Trophoblast cell (in vitro differentiated cells and primary cell): ENCODE measurements around the gene ADAMTS14.

Experiments used
- DNase-seq, 2 donors: peaks; one replicate each; pipeline ENCODE4 v3.0.0-alpha.2; 2016
- H2AFZ ChIP-seq: 2 replicates; pipeline ENCODE4 v1.6.1; 2013; ENCODE audit warnings: low read length, moderate library complexity, mild to moderate bottlenecking; ENCODE audit not compliant: insufficient read depth, poor library complexity
- H2AK5ac ChIP-seq: 2 replicates; pipeline ENCODE4 v1.6.1; 2013; ENCODE audit warnings: mild to moderate bottlenecking, low read length
- H2BK120ac ChIP-seq: 2 replicates; pipeline ENCODE4 v1.6.1; 2013; ENCODE audit warnings: low read length, mild to moderate bottlenecking, moderate library complexity; ENCODE audit not compliant: insufficient read depth, poor library complexity
- H2BK12ac ChIP-seq: 2 replicates; pipeline ENCODE4 v1.6.1; 2013; ENCODE audit warnings: mild to moderate bottlenecking, low read length, moderate library complexity
- H2BK5ac ChIP-seq: 2 replicates; pipeline ENCODE4 v1.6.1; 2013; ENCODE audit warnings: low read length, low read depth, moderate library complexity, mild to moderate bottlenecking; ENCODE audit not compliant: poor library complexity
- H3K14ac ChIP-seq: 2 replicates; pipeline ENCODE4 v1.6.1; 2013; ENCODE audit warnings: mild to moderate bottlenecking, low read length
- H3K18ac ChIP-seq: 2 replicates; pipeline ENCODE4 v1.6.1; 2013; ENCODE audit warnings: mild to moderate bottlenecking, low read length
- H3K23ac ChIP-seq: 2 replicates; pipeline ENCODE4 v1.6.1; 2013; ENCODE audit warnings: low read length
- H3K27ac ChIP-seq: 2 replicates; pipeline ENCODE4 v1.5.1; 2013; ENCODE audit warnings: low read depth, mild to moderate bottlenecking, inconsistent platforms, low read length, moderate library complexity
- H3K27me3 ChIP-seq: 2 replicates; pipeline ENCODE4 v1.6.1; 2013; ENCODE audit warnings: inconsistent platforms, mild to moderate bottlenecking, low read length, moderate library complexity; ENCODE audit not compliant: insufficient read depth
- H3K36me3 ChIP-seq, 2 experiments: 1 replicate in 1 of 2; 2 replicates in 1 of 2; pipeline ENCODE4 v1.6.1; 2013; ENCODE audit warnings: low read length in 2 of 2, mild to moderate bottlenecking in 2 of 2, moderate library complexity in 1 of 2; ENCODE audit not compliant: insufficient read depth in 2 of 2, control insufficient read depth in 1 of 2
- H3K4ac ChIP-seq: 2 replicates; pipeline ENCODE4 v1.6.1; 2013; ENCODE audit warnings: low read depth, mild to moderate bottlenecking, low read length, moderate library complexity
- H3K4me1 ChIP-seq, 2 experiments: 1 replicate in 1 of 2; 2 replicates in 1 of 2; pipeline ENCODE4 v1.6.1; 2013; ENCODE audit warnings: low read length in 2 of 2, mild to moderate bottlenecking in 2 of 2, moderate library complexity in 1 of 2; ENCODE audit not compliant: insufficient read depth in 2 of 2, control insufficient read depth in 1 of 2
- H3K4me2 ChIP-seq: 2 replicates; pipeline ENCODE4 v1.6.1; 2013; ENCODE audit warnings: inconsistent platforms, mild to moderate bottlenecking, low read length, moderate library complexity
- H3K4me3 ChIP-seq: 2 replicates; pipeline ENCODE4 v1.5.1; 2013; ENCODE audit warnings: mild to moderate bottlenecking, low read depth, low read length, inconsistent platforms
- H3K79me1 ChIP-seq: one replicate; pipeline ENCODE4 v1.6.1; 2013; ENCODE audit warnings: low read length
- H3K79me2 ChIP-seq: 2 replicates; pipeline ENCODE4 v1.6.1; 2013; ENCODE audit warnings: low read length, mild to moderate bottlenecking; ENCODE audit not compliant: control insufficient read depth, insufficient read depth, poor library complexity
- H3K9ac ChIP-seq: 2 replicates; pipeline ENCODE4 v1.6.1; 2013; ENCODE audit warnings: mild to moderate bottlenecking, low read length
- H3K9me3 ChIP-seq: 2 replicates; pipeline ENCODE4 v1.6.1; 2013; ENCODE audit warnings: low read depth, mild to moderate bottlenecking, control low read depth, inconsistent platforms, low read length; ENCODE audit not compliant: insufficient read depth
- H4K12ac ChIP-seq: 2 replicates; pipeline ENCODE4 v1.6.1; 2013; ENCODE audit warnings: low read depth, mild to moderate bottlenecking, low read length, moderate library complexity
- H4K8ac ChIP-seq: 2 replicates; pipeline ENCODE4 v1.6.1; 2013; ENCODE audit warnings: low read depth, mild to moderate bottlenecking, low read length, moderate library complexity
- H4K91ac ChIP-seq: one replicate; pipeline ENCODE4 v1.6.1; 2013; ENCODE audit warnings: low read depth, mild to moderate bottlenecking, low read length, moderate library complexity
- WGBS: extraction: QIAGEN DNeasy Blood & Tissue Kit; methylation state at CpG from one replicate; pipeline ENCODE4 v1.1.7; 2013; ENCODE audit warnings: missing lambda C conversion rate; ENCODE audit not compliant: insufficient read length, insufficient coverage; ENCODE audit errors: extremely low coverage; 5-methylcytosine and 5-hydroxymethylcytosine counted together

ADAMTS14 gene

DNA sequence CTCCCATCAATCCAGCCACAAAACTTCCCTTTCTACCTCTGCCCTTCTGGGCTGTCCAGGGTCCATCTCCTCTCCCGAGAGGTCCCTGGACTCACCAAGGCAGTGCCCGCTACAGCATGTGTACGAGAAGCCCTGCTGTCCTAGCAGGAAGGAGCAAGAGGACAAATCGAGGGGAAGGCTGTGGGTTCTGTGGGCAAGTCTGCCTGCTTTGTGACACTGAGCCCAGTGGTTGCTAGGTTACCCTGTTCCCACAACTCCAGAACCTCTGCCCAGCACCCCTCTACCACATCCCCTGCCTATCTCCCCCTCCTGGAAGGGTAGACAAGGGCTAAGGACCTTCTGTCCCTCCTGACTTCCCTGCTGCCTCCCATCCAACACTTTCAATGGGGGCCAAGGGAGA is 112.9 kb downstream of the ADAMTS14 start, which contains the start of gene TBATA:
TSS of gene TBATA (minus strand) at position 188 of the 400 bp plus-strand sequence. CDS start 1,998 bp downstream, outside the sequence.
- no peak within 1 kb of the TSS for H3K14ac ChIP-seq
- no peak within 1 kb of the TSS for H4K8ac ChIP-seq
- H3K27me3 ChIP-seq, result no peaks in the 10 kb centered on the region
- no CpG with 5 or more reads among the region's 4 CpGs for WGBS
- no peaks in the 10 kb centered on the region for H3K79me1 ChIP-seq
- no peak within 1 kb of the TSS for H3K4ac ChIP-seq
- H3K9me3 ChIP-seq, result peaks cover 2% of the 10 kb centered on the region
- no peak within 1 kb of the TSS for H3K4me3 ChIP-seq
- H2BK12ac ChIP-seq, result no peak within 1 kb of the TSS
- DNase-seq, result no peak
- no peak within 1 kb of the TSS for H2BK120ac ChIP-seq
- no peak within 1 kb of the TSS for H2BK5ac ChIP-seq
- no peak within 1 kb of the TSS for H4K91ac ChIP-seq
- H2AK5ac ChIP-seq, result no peak within 1 kb of the TSS
- no peak within 1 kb of the TSS for H3K18ac ChIP-seq
- H2AFZ ChIP-seq, result no peak within 1 kb of the TSS
- no peaks in the 10 kb centered on the region for H3K4me1 ChIP-seq
- H3K27ac ChIP-seq, result no peak within 1 kb of the TSS
- no peak within 1 kb of the TSS for H3K4me2 ChIP-seq
- no peaks in the 10 kb centered on the region for H3K79me2 ChIP-seq
- H4K12ac ChIP-seq, result no peak within 1 kb of the TSS
- H3K36me3 ChIP-seq, result no peaks in the 10 kb centered on the region
- no peak within 1 kb of the TSS for H3K9ac ChIP-seq
- no peak within 1 kb of the TSS for H3K23ac ChIP-seq

DNA sequence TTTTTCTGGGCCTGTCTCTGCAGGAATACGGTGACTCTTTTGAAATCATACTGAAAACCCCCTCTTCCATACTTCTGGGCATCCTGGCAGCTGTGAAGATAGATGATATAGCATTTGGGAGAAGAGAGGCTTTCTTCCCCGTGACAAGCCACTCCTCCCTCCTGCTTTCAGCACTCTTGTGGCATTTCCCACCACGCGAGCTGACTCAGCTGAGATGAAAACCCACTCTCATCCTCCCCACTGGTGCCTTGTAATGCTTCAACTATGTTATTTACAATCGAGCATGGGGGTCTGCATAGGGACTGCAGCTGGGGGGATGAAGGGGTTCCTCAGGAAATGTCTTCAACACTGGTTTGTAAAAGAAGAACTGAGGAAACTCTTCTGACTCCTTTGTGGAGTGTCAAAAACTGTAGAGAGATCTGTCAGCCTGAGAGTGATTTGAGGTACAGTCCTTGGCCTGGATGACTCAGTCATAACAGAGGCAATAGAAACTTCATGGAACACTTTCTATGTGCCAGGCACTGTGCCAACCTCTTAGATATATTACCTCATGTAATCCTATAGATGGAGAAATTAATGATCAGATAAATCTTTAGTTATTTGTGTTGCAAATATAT is 114.6 kb downstream of the ADAMTS14 start:
- no peak for DNase-seq
- Histone ChIP-seq H2AK5ac (no peak overlapping the region), H3K4me1 (no peaks in the 10 kb centered on the region), H3K36me3 (no peaks in the 10 kb centered on the region), H4K91ac (no peak overlapping the region), H3K79me2 (no peaks in the 10 kb centered on the region), H3K4ac (no peak overlapping the region), H3K27me3 (no peaks in the 10 kb centered on the region), H2AFZ (no peak overlapping the region), H3K4me2 (no peak overlapping the region), H3K18ac (no peak overlapping the region), H3K23ac (no peak overlapping the region), H3K27ac (no peak overlapping the region), H3K14ac (no peak overlapping the region), H2BK12ac (no peak overlapping the region), H4K12ac (no peak overlapping the region), H3K9ac (no peak overlapping the region), H2BK120ac (no peak overlapping the region), H2BK5ac (no peak overlapping the region), H3K79me1 (no peaks in the 10 kb centered on the region), H3K4me3 (no peak overlapping the region), H4K8ac (no peak overlapping the region), H3K9me3 (peaks cover 2% of the 10 kb centered on the region)
- WGBS, result no CpG with 5 or more reads among the region's 5 CpGs

DNA sequence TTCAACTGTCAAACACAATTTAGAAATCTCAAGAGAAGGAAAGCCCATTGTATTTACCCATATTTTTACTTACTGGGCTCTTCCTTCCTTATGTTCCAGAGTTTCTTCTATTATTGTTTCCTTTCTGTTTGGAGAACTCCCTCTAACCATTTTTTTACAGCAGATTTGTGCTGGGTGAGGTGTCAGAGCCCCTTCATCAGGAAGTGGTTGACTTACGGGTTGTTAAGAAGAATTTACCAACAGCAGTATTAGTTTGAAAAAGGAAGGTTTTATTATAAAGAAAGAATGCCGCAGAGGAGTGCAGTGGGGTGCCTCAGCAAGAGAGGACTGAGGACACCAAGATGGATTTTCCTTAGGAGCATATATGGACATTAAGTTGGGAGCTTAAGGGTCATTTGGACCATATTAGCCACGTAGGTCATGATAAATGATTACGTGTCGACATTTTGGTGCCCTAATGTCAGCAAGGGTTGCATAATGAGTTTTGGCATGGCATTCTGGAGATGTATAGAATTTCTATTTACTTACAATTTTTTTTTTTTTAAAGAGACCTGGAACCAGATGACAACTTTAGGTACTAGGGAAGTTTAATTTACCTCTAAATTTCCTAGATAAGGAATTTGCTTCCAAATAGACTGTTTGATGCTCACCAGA is 119.2 kb downstream of the ADAMTS14 start:
- Histone ChIP-seq H3K27ac (no peak overlapping the region), H4K91ac (no peak overlapping the region), H3K14ac (no peak overlapping the region), H3K4me1 (no peaks in the 10 kb centered on the region), H3K4me3 (no peak overlapping the region), H2BK12ac (no peak overlapping the region), H3K23ac (no peak overlapping the region), H3K79me1 (no peaks in the 10 kb centered on the region), H3K9ac (no peak overlapping the region), H4K8ac (no peak overlapping the region), H2AFZ (no peak overlapping the region), H3K79me2 (no peaks in the 10 kb centered on the region), H4K12ac (no peak overlapping the region), H2AK5ac (no peak overlapping the region), H2BK5ac (no peak overlapping the region), H3K18ac (no peak overlapping the region), H3K4me2 (no peak overlapping the region), H3K36me3 (no peaks in the 10 kb centered on the region), H2BK120ac (no peak overlapping the region), H3K9me3 (no peaks in the 10 kb centered on the region), H3K4ac (no peak overlapping the region), H3K27me3 (no peaks in the 10 kb centered on the region)
- DNase-seq, result no peak
- WGBS, result 100% methylated on average over 1 of the region's 5 CpGs

DNA sequence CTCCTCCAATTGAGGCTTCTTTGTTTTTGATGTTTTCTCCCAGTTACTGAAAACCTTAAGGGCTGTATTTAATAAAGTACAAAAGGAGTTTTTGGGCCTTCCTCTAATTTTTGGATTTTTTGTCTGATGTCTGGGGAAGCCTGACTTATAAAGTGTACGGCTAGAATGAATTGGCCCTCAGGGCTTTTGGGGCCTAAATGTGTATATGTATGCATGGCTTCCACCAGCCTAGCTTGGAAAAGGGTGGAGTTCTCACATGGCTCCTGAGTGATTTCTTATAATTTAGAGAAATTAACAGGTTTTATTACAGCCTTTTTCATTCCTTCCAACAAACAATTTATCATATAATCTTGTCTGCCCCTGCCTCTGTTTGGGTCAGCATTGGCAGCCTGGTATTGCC is 123.3 kb downstream of the ADAMTS14 start:
- Histone ChIP-seq H3K27ac (no peak overlapping the region), H2BK12ac (no peak overlapping the region), H4K8ac (no peak overlapping the region), H3K4ac (no peak overlapping the region), H3K9me3 (no peaks in the 10 kb centered on the region), H3K36me3 (no peaks in the 10 kb centered on the region), H3K4me1 (no peaks in the 10 kb centered on the region), H4K12ac (no peak overlapping the region), H2BK120ac (no peak overlapping the region), H2AFZ (no peak overlapping the region), H3K27me3 (no peaks in the 10 kb centered on the region), H3K79me1 (no peaks in the 10 kb centered on the region), H3K14ac (no peak overlapping the region), H3K23ac (no peak overlapping the region), H3K4me3 (no peak overlapping the region), H3K79me2 (no peaks in the 10 kb centered on the region), H2BK5ac (no peak overlapping the region), H2AK5ac (no peak overlapping the region), H3K18ac (no peak overlapping the region), H3K4me2 (no peak overlapping the region), H4K91ac (no peak overlapping the region), H3K9ac (no peak overlapping the region)
- WGBS, result no CpG with 5 or more reads among the region's 1 CpG
- no peak for DNase-seq
